Mesodermal cell (in vitro differentiated cells): ENCODE measurements around the gene PPP2R5A.

Experiments
- H3K27ac ChIP-seq: 2 replicates; pipeline ENCODE4 v1.7.0; 2013; ENCODE audit warnings: mild to moderate bottlenecking, low read depth, low read length, moderate library complexity; ENCODE audit not compliant: severe bottlenecking
- H3K36me3 ChIP-seq: 2 replicates; pipeline ENCODE4 v1.7.1; 2013; ENCODE audit warnings: mild to moderate bottlenecking, low read length, moderate library complexity; ENCODE audit not compliant: control insufficient read depth, insufficient read depth
- H3K4me1 ChIP-seq: one replicate; pipeline ENCODE4 v1.7.1; 2013; ENCODE audit warnings: mild to moderate bottlenecking, low read length; ENCODE audit not compliant: insufficient read depth, control insufficient read depth, poor library complexity, severe bottlenecking
- H3K4me3 ChIP-seq: 2 replicates; pipeline ENCODE4 v1.7.0; 2013; ENCODE audit warnings: low read length, control low read depth, mild to moderate bottlenecking; ENCODE audit not compliant: insufficient read depth, poor library complexity, severe bottlenecking; ENCODE audit errors: extremely low read depth
- H3K9me3 ChIP-seq: 2 replicates; pipeline ENCODE4 v1.7.1; 2013; ENCODE audit warnings: mild to moderate bottlenecking, low read length, moderate library complexity; ENCODE audit not compliant: control insufficient read depth
- WGBS, 2 experiments: methylation state at CpG; one replicate each; pipeline ENCODE4 v1.1.5; 2013; ENCODE audit warnings: missing lambda C conversion rate in 2 of 2; ENCODE audit not compliant: insufficient coverage in 2 of 2; 5-methylcytosine and 5-hydroxymethylcytosine counted together

Gene PPP2R5A

DNA sequence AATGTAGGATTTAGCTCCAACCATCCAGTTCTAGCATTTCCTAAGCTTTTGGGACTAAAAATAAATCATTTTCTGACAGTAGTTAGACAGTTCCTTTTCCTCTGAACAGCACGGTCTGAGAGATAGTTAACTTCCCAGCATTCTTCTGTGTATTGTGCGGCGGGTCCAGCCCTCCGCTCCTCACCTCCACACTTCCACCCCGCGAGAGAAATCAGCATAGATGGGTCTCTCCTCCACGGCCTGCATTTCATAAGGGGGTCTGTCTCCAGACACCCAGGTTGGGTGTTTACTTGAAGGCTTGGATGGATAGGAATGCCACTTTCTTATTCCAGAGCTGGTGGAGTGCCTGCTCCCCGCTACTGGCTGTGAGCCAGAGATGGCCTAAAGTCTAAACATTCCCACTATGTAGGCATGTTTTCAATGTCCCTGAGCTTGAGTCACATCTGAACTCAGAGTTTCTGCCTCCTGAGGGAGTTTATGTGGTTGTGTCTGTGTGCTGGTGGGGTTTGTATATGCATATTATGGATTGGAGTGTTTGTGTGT lies 38.0 kb upstream of the PPP2R5A start:
- H3K4me3 ChIP-seq: no peak overlapping the region
- no peaks in the 10 kb centered on the region for H3K36me3 ChIP-seq
- H3K9me3 ChIP-seq: no peaks in the 10 kb centered on the region
- 97 to 100% methylated on average over 3 to 6 of the region's 8 CpGs for WGBS, 2 experiments
- H3K4me1 ChIP-seq: no peaks in the 10 kb centered on the region
- peak overlapping the region; percentile 45 for H3K27ac ChIP-seq

- no peaks in the 10 kb centered on the region for H3K36me3 ChIP-seq
- H3K4me3 ChIP-seq: no peak overlapping the region
- no peaks in the 10 kb centered on the region for H3K4me1 ChIP-seq
- no peak overlapping the region for H3K27ac ChIP-seq
- 100% methylated on average over 1 of the region's 1 CpG; no CpG with 5 or more reads in 1 of the 2 experiments for WGBS, 2 experiments
- no peaks in the 10 kb centered on the region for H3K9me3 ChIP-seq
Observed at GRCh38 chr1:212247988-212248387, 37.2 kb upstream of the PPP2R5A start.

GRCh38 chr1:212254853-212255363 lies 30.3 kb upstream of the PPP2R5A start:
- H3K36me3 ChIP-seq: no peaks in the 10 kb centered on the region
- no peak overlapping the region for H3K4me3 ChIP-seq
- H3K9me3 ChIP-seq: no peaks in the 10 kb centered on the region
- WGBS, 2 experiments: 83 to 96% methylated on average over 3 of the region's 7 CpGs
- H3K27ac ChIP-seq: no peak overlapping the region
- H3K4me1 ChIP-seq: peaks cover 5% of the 10 kb centered on the region

- WGBS, 2 experiments: 89 to 93% methylated on average over 8 to 9 of the region's 9 CpGs
- Histone ChIP-seq H3K27ac (no peak overlapping the region), H3K4me1 (peaks cover 5% of the 10 kb centered on the region), H3K9me3 (no peaks in the 10 kb centered on the region), H3K36me3 (no peaks in the 10 kb centered on the region), H3K4me3 (no peak overlapping the region)
Observed at GRCh38 chr1:212255705-212256307, 29.4 kb upstream of the PPP2R5A start.

DNA sequence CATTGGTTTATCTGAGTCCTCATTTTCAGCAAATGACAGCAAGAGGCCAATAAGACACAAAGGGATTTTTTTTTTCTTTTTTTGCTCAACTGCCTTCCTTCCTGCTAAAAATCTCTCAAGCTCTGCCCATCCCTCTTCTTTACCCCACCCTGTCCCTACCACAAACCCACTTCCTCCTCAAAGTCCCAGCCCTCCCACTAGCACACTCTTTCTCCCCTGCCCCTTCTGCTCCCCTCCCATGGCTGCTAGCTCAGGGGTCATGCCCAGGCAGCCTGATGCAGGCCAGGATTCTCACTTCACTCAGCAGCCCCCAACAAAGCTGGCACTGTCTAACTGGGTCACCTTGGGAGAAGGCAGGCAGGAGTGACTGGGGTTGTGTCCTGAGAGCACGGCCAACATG lies 28.8 kb upstream of the PPP2R5A start:
- peaks cover 5% of the 10 kb centered on the region for H3K4me1 ChIP-seq
- WGBS, 2 experiments: no CpG with 5 or more reads among the region's 1 CpG
- no peaks in the 10 kb centered on the region for H3K36me3 ChIP-seq
- no peak overlapping the region for H3K4me3 ChIP-seq
- H3K9me3 ChIP-seq: no peaks in the 10 kb centered on the region
- H3K27ac ChIP-seq: no peak overlapping the region

- H3K27ac ChIP-seq: no peak overlapping the region
- H3K4me1 ChIP-seq: peaks cover 5% of the 10 kb centered on the region
- no peaks in the 10 kb centered on the region for H3K36me3 ChIP-seq
- no peaks in the 10 kb centered on the region for H3K9me3 ChIP-seq
- no peak overlapping the region for H3K4me3 ChIP-seq
- WGBS, 2 experiments: 90 to 100% methylated on average over 2 of the region's 4 CpGs
Observed at GRCh38 chr1:212257157-212257556, 28.1 kb upstream of the PPP2R5A start.

GRCh38 chr1:212259693-212260480 lies 25.3 kb upstream of the PPP2R5A start:
- Histone ChIP-seq H3K36me3 (no peaks in the 10 kb centered on the region), H3K9me3 (no peaks in the 10 kb centered on the region), H3K27ac (no peak overlapping the region), H3K4me3 (no peak overlapping the region), H3K4me1 (peaks cover 2% of the 10 kb centered on the region)
- 96 to 100% methylated on average over 2 to 3 of the region's 5 CpGs for WGBS, 2 experiments

DNA sequence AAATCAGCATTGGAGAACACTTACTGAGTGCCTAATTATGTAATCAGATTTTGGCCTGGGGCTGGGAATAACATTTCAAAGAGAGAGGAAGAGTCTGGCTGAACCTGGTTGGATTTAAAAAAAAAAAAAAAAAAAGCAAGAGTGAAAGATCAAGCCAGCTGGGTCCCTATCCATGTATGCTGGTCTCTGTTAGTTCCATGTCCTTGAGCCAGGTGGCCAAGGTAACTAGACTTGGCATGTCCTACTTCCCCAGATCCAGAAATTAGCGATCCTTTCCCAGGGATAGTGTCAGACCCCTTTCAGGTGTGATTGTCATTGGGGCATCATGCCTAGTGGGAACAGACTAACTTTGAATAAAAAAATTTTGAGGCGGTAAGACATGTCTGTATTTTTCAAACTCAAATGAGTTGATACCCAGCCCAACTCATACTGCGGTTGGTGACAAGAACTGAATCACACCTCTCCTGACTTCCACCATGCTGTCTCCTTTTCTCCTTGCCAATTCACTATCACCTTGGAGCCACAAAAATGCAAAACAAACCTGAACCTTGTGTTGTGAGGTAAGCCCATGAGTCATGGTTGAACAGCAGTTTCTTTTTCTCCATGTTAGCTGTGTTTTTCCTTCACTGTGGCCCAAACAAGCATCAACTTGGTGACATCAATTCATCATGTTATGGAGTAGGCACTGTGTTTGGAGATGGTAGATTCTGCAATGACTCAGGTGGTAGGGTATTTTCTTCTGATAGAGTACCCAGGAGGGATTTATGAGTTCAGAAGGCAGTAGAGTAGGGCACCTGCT lies 24.5 kb upstream of the PPP2R5A start:
- Histone ChIP-seq H3K9me3 (no peaks in the 10 kb centered on the region), H3K4me1 (no peaks in the 10 kb centered on the region), H3K36me3 (no peaks in the 10 kb centered on the region), H3K4me3 (no peak overlapping the region), H3K27ac (no peak overlapping the region)
- 89 to 95% methylated on average over 2 to 3 of the region's 3 CpGs for WGBS, 2 experiments

- 79 to 86% methylated on average over 2 of the region's 2 CpGs for WGBS, 2 experiments
- H3K36me3 ChIP-seq: no peaks in the 10 kb centered on the region
- no peak overlapping the region for H3K27ac ChIP-seq
- H3K4me3 ChIP-seq: no peak overlapping the region
- H3K9me3 ChIP-seq: no peaks in the 10 kb centered on the region
- no peaks in the 10 kb centered on the region for H3K4me1 ChIP-seq
Observed at GRCh38 chr1:212261361-212261929, 23.8 kb upstream of the PPP2R5A start.

- Histone ChIP-seq H3K4me3 (no peak overlapping the region), H3K4me1 (peaks cover 8% of the 10 kb centered on the region), H3K9me3 (no peaks in the 10 kb centered on the region), H3K27ac (no peak overlapping the region), H3K36me3 (no peaks in the 10 kb centered on the region)
- WGBS, 2 experiments: 83% methylated on average over 1 of the region's 2 CpGs; no CpG with 5 or more reads in 1 of the 2 experiments
Observed at GRCh38 chr1:212267017-212267416, 18.2 kb upstream of the PPP2R5A start.
